ENCODE results near the gene OGFOD2.

DNA sequence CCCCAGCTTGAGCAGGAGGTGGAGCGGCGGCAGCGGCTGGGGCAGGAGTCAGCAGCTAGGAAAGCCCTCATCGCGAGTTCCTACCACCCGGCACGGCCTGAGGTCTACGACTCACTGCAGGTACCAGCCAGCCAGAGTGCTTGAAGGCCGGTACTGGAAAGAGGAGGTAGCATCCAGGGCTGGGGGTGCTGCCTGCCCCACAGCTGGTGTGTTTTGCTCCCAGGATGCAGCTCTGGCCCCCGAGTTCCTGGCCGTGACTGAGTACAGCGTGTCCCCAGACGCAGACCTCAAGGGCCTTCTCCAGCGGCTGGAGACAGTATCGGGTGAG lies 1.6 kb downstream of the OGFOD2 start:
- TF ChIP-seq, protein P1, sequence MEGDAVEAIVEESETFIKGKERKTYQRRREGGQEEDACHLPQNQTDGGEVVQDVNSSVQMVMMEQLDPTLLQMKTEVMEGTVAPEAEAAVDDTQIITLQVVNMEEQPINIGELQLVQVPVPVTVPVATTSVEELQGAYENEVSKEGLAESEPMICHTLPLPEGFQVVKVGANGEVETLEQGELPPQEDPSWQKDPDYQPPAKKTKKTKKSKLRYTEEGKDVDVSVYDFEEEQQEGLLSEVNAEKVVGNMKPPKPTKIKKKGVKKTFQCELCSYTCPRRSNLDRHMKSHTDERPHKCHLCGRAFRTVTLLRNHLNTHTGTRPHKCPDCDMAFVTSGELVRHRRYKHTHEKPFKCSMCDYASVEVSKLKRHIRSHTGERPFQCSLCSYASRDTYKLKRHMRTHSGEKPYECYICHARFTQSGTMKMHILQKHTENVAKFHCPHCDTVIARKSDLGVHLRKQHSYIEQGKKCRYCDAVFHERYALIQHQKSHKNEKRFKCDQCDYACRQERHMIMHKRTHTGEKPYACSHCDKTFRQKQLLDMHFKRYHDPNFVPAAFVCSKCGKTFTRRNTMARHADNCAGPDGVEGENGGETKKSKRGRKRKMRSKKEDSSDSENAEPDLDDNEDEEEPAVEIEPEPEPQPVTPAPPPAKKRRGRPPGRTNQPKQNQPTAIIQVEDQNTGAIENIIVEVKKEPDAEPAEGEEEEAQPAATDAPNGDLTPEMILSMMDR (conservative IDR thresholded peaks at IDR 0.05), result no peak
- no peak for TF ChIP-seq ZFX (IDR thresholded peaks at IDR 0.05)
